IMR-90 (cell line): ENCODE results near the gene RNF151. TPM values are rescaled to one million over a fixed set of nuclear protein-coding genes. Genes with fewer than 3 reads are reported as not detected.

Source experiments
- ATAC-seq: fragments of 200-7000 bp; cut with Tn5 transposase; 2 replicates; pipeline ENCODE4 v1.9.1; 2020; ENCODE audit warnings: low read depth, mild to moderate bottlenecking, moderate library complexity
- BruUV-seq: library from RNA; stranded (reverse); fragments of 400-500 nt; replicated peaks from 2 replicates; lab custom pipeline; 2021; lab: Mats Ljungman, UMichigan
- CTCF ChIA-PET: fragments of 300-600 bp; formaldehyde crosslinking; extraction: SDS; loops from one replicate; lab custom pipeline; 2021; ENCODE audit warnings: antibody characterized with exemption; lab: Yijun Ruan, JAX
- POLR2A ChIA-PET: fragments of 300-600 bp; sonication (Branson Sonifier 250); formaldehyde crosslinking; loops from one replicate; lab custom pipeline; 2022; ENCODE audit warnings: antibody characterized with exemption; ENCODE audit not compliant: unreplicated experiment; lab: Charles Lee
- DNase-seq: peaks from one replicate; pipeline ENCODE4 v3.0.0; 2013
- H2AFZ ChIP-seq: replicated peaks from 2 replicates; pipeline ENCODE3; 2013; ENCODE audit warnings: low read length, mild to moderate bottlenecking; ENCODE audit not compliant: poor library complexity
- H2AK5ac ChIP-seq: 2 replicates; pipeline ENCODE4 v1.6.1; 2013; ENCODE audit warnings: low read depth, low read length, inconsistent platforms
- H2AK9ac ChIP-seq: replicated peaks from 2 replicates; pipeline ENCODE3; 2013; ENCODE audit warnings: mild to moderate bottlenecking, low read depth, low read length, moderate library complexity; ENCODE audit not compliant: poor library complexity
- H2BK120ac ChIP-seq: 2 replicates; pipeline ENCODE4 v1.6.1; 2013; ENCODE audit warnings: low read depth, low read length, inconsistent platforms
- H2BK15ac ChIP-seq: 3 replicates; pipeline ENCODE4 v1.6.1; 2013; ENCODE audit warnings: low read depth, low read length, inconsistent platforms
- H2BK20ac ChIP-seq: 2 replicates; pipeline ENCODE4 v1.6.1; 2013; ENCODE audit warnings: low read depth, mild to moderate bottlenecking, inconsistent platforms, low read length, moderate library complexity
- H2BK5ac ChIP-seq: 2 replicates; pipeline ENCODE4 v1.6.1; 2013; ENCODE audit warnings: mild to moderate bottlenecking, low read depth, low read length, inconsistent platforms; ENCODE audit not compliant: poor library complexity, severe bottlenecking
- H3K14ac ChIP-seq: replicated peaks from 2 replicates; pipeline ENCODE4 v1.6.1; 2013; ENCODE audit warnings: low read depth, low read length, inconsistent platforms
- H3K18ac ChIP-seq: 2 replicates; pipeline ENCODE4 v1.6.1; 2013; ENCODE audit warnings: low read depth, low read length, control low read depth
- H3K23ac ChIP-seq: 2 replicates; pipeline ENCODE4 v1.6.1; 2013; ENCODE audit warnings: low read depth, low read length, inconsistent platforms
- H3K27ac ChIP-seq: 2 replicates; pipeline ENCODE4 v1.5.1; 2013; ENCODE audit warnings: mild to moderate bottlenecking, control low read depth, low read length; ENCODE audit not compliant: insufficient read depth
- H3K27me3 ChIP-seq: 2 replicates; pipeline ENCODE4 v1.6.1; 2013; ENCODE audit warnings: low read length; ENCODE audit not compliant: control insufficient read depth, insufficient read depth
- H3K36me3 ChIP-seq: 2 replicates; pipeline ENCODE4 v1.6.1; 2013; ENCODE audit warnings: low read length, mixed read lengths; ENCODE audit not compliant: control insufficient read depth, insufficient read depth
- H3K4ac ChIP-seq: 2 replicates; pipeline ENCODE4 v1.6.1; 2013; ENCODE audit warnings: low read depth, low read length, inconsistent platforms
- H3K4me1 ChIP-seq: 2 replicates; pipeline ENCODE4 v1.6.1; 2013; ENCODE audit warnings: low read length, mixed read lengths; ENCODE audit not compliant: control insufficient read depth, insufficient read depth
- H3K4me2 ChIP-seq: 2 replicates; pipeline ENCODE4 v1.6.1; 2013; ENCODE audit warnings: low read depth, mild to moderate bottlenecking, control low read depth, low read length, moderate library complexity
- H3K4me3 ChIP-seq: 2 replicates; pipeline ENCODE4 v1.5.1; 2013; ENCODE audit warnings: low read depth, mild to moderate bottlenecking, control low read depth, low read length, moderate library complexity; ENCODE audit not compliant: insufficient read depth
- H3K56ac ChIP-seq: 2 replicates; pipeline ENCODE4 v1.6.1; 2013; ENCODE audit warnings: low read length, inconsistent platforms; ENCODE audit not compliant: insufficient read depth; ENCODE audit errors: extremely low read depth
- H3K79me1 ChIP-seq, 2 experiments: 2 replicates each; pipeline ENCODE4 v1.6.1; 2013; ENCODE audit warnings: low read length in 2 of 2, inconsistent platforms in 1 of 2, low read depth in 1 of 2
- H3K9ac ChIP-seq: 2 replicates; pipeline ENCODE4 v1.6.1; 2013; ENCODE audit warnings: low read depth, low read length, control low read depth
- H3K9me1 ChIP-seq: 2 replicates; pipeline ENCODE4 v1.6.1; 2013; ENCODE audit warnings: low read length, inconsistent platforms; ENCODE audit not compliant: insufficient read depth
- H3K9me3 ChIP-seq: 2 replicates; pipeline ENCODE4 v1.6.1; 2013; ENCODE audit warnings: low read length; ENCODE audit not compliant: control insufficient read depth, insufficient read depth
- H4K20me1 ChIP-seq: 2 replicates; pipeline ENCODE4 v1.6.1; 2013; ENCODE audit warnings: low read length, inconsistent platforms; ENCODE audit not compliant: insufficient read depth
- H4K5ac ChIP-seq: 2 replicates; pipeline ENCODE4 v1.6.1; 2013; ENCODE audit warnings: mild to moderate bottlenecking, low read depth, low read length, control low read depth
- H4K8ac ChIP-seq, 2 experiments: 2 replicates each; pipeline ENCODE4 v1.6.1; 2013; ENCODE audit warnings: low read depth in 2 of 2, low read length in 2 of 2, control low read depth in 1 of 2, inconsistent platforms in 1 of 2
- H4K91ac ChIP-seq: 2 replicates; pipeline ENCODE4 v1.6.1; 2013; ENCODE audit warnings: low read depth, low read length, inconsistent platforms; ENCODE audit not compliant: insufficient read depth
- FOS ChIP-seq: fragments of 150-350 bp; IDR thresholded peaks from 2 replicates; pipeline ENCODE4 v1.6.1; 2016; ENCODE audit warnings: low read depth, low read length
- MAFK ChIP-seq: IDR thresholded peaks from 2 replicates; pipeline ENCODE4 v1.6.1; 2012; ENCODE audit warnings: low read depth, low read length, improper control_type of control experiment
- MAZ ChIP-seq: IDR thresholded peaks from 2 replicates; pipeline ENCODE4 v1.6.1; 2012; ENCODE audit warnings: low read depth, mild to moderate bottlenecking, low read length, improper control_type of control experiment, moderate library complexity, borderline replicate concordance
- NFE2L2 ChIP-seq: fragments of 150-350 bp; IDR thresholded peaks from 2 replicates; pipeline ENCODE4 v1.6.1; 2016; ENCODE audit warnings: low read depth, mild to moderate bottlenecking, low read length
- WGBS, 2 experiments: methylation state at CpG; one replicate each; pipeline versions ENCODE4 v1.1.5 to v1.1.7; 2013; ENCODE audit warnings: missing lambda C conversion rate in 2 of 2; ENCODE audit not compliant: insufficient read length in 1 of 2; ENCODE audit errors: extremely low coverage in 2 of 2; 5-methylcytosine and 5-hydroxymethylcytosine counted together
- dilution Hi-C: fragments of 300-500 bp; cut with HindIII; formaldehyde crosslinking; loops from one replicate; pipeline ENCODE4 v1.14.3; 2018; ENCODE audit warnings: low sequenced_read_pairs; ENCODE audit not compliant: unreplicated experiment
- in situ Hi-C: fragments of 300-500 bp; cut with MboI; formaldehyde crosslinking; loops from 3 replicates; pipeline ENCODE4 v1.14.3; 2019; ENCODE audit warnings: low sequenced_read_pairs, inconsistent platforms, mixed read lengths
- intact Hi-C: fragments of 100-400 bp; cut with micrococcal nuclease; formaldehyde crosslinking; loops from 2 replicates; pipeline ENCODE4 v1.10.0; 2022
- polyA plus RNA-seq, 3 experiments: library from polyadenylated mRNA; depleted of rRNA; stranded (reverse); fragments of >200 nt; gene quantifications; 2 replicates each; pipeline ENCODE4 v1.2.3, GENCODE V29; 2012; ENCODE audit warnings: low replicate concordance in 1 of 3
- total RNA-seq: library from RNA; depleted of rRNA; stranded (reverse); fragments of >200 nt; gene quantifications from 2 replicates; pipeline ENCODE4 v1.2.3, GENCODE V29; 2012

Gene RNF151
- total and polyA plus RNA-seq, 2 of the 4 experiments (the other 2 are of a cell fraction): not detected

DNA sequence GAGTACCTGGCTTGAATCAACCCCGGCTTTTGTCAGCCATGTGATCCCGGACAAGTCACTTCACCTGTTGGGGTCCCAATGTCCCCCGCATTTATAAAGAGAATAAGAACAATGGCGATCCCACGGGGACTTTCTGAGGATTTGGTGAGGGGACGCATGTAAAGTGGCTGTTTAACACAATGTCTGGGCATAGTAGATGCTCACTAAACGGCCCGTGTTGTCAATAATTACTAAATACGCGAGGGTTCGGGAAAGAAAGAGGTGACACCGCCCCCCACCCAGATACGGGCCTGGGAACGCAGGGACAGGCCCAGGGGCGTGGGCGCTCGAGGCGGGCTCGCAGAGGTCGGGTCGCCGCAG is 24.9 kb downstream of the RNF151 start:
- 41% methylated on average over 5 of the region's 22 CpGs; no CpG with 5 or more reads in 1 of the 2 experiments for WGBS, 2 experiments
- BruUV-seq: no TSS peak
- no peak for ATAC-seq
- peaks cover 22% of the 10 kb centered on the region for H3K9me1 ChIP-seq
- ChIA-PET POLR2A (interaction anchor here (0.6 kb wide), 2 partner anchors 85 to 149 kb away, joined by 3 to 11 read pairs; no protein-coding TSS in a partner anchor), CTCF (interaction anchor here (1.1 kb wide), 1 partner anchor 12 kb away, joined by 3 read pairs; no protein-coding TSS in a partner anchor)
- no peak overlapping the region for H3K27ac ChIP-seq
- H3K4me2 ChIP-seq: peak overlapping the region; percentile 70
- in situ Hi-C loops (no loop called here), dilution Hi-C loops (no loop called here), intact Hi-C loops (no loop called here)
- peak overlapping the region; percentile 47 for H3K4ac ChIP-seq
- peak overlapping the region; percentile 62 for H4K5ac ChIP-seq
- no peaks in the 10 kb centered on the region for H4K20me1 ChIP-seq
- peaks cover 17% of the 10 kb centered on the region for H3K27me3 ChIP-seq
- H3K23ac ChIP-seq: no peak overlapping the region; the same call in 1 of the 2 replicates
- no peak overlapping the region for H2BK15ac ChIP-seq
- H3K4me1 ChIP-seq: peaks cover 17% of the 10 kb centered on the region
- H3K14ac ChIP-seq: peak overlapping the region; percentile 57; the same call in 1 of the 2 replicates
- 0 out of 2 replicates have a peak overlapping the region, but pooled peaks have one; percentile 19 for H2AK5ac ChIP-seq
- no peak overlapping the region for H3K56ac ChIP-seq
- peaks cover 2% of the 10 kb centered on the region; the same call in 1 of the 2 replicates for H3K9me3 ChIP-seq
- H3K18ac ChIP-seq: no peak overlapping the region
- H3K36me3 ChIP-seq: peaks cover 6% of the 10 kb centered on the region; the same call in 1 of the 2 replicates
- H2BK20ac ChIP-seq: no peak overlapping the region
- H2AK9ac ChIP-seq: peak overlapping the region; percentile 88
- peaks cover under 1 to 21% of the 10 kb centered on the region in 2 experiments; a peak in 3 of 4 replicates for H3K79me1 ChIP-seq
- DNase-seq: no peak
- TF ChIP-seq MAFK (no peak), FOS (no peak), NFE2L2 (no peak), MAZ (0 out of 2 replicates have a peak, but pooled peaks have one; percentile 3)
- H4K8ac ChIP-seq: peak overlapping the region in 1 of 2 experiments; percentile 94; a peak in 2 of 4 replicates
- H2BK120ac ChIP-seq: peak overlapping the region; percentile 40; the same call in 1 of the 2 replicates
- no peak overlapping the region for H2BK5ac ChIP-seq
- peak overlapping the region; percentile 47 for H3K4me3 ChIP-seq
- H4K91ac ChIP-seq: no peak overlapping the region
- no peak overlapping the region for H3K9ac ChIP-seq
- H2AFZ ChIP-seq: peak overlapping the region; percentile 96
